GM12873 (cell line): Measurements from ENCODE around the gene SLC25A40.

Experiments
- TF ChIP-seq, protein P1 (sequence below): IDR thresholded peaks from 2 replicates; pipeline ENCODE4 v1.5.1; 2012; ENCODE audit warnings: low read depth, mild to moderate bottlenecking, moderate library complexity, low read length, control low read depth; ENCODE audit not compliant: insufficient read depth; ENCODE audit errors: missing control alignments

Gene SLC25A40

DNA sequence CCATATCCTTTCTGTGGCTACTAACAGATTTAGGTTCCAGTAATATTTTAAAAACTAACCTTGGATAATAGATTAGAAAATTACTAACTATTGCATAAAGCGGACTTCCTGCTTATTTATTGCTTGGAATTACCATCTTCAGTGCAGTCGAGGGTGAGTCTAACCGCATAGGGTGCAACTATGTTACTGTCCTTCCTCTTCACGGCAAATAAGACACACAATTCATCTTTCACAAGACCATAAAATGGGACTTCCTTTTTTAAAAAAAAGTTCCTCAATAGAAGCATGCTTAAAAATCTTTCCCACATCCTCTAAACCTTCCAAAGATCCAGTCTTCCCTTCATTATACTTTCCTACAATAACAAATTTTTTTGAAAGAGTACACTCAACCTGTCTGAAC, 2.1 kb downstream of the SLC25A40 start:
- TF ChIP-seq, protein P1, sequence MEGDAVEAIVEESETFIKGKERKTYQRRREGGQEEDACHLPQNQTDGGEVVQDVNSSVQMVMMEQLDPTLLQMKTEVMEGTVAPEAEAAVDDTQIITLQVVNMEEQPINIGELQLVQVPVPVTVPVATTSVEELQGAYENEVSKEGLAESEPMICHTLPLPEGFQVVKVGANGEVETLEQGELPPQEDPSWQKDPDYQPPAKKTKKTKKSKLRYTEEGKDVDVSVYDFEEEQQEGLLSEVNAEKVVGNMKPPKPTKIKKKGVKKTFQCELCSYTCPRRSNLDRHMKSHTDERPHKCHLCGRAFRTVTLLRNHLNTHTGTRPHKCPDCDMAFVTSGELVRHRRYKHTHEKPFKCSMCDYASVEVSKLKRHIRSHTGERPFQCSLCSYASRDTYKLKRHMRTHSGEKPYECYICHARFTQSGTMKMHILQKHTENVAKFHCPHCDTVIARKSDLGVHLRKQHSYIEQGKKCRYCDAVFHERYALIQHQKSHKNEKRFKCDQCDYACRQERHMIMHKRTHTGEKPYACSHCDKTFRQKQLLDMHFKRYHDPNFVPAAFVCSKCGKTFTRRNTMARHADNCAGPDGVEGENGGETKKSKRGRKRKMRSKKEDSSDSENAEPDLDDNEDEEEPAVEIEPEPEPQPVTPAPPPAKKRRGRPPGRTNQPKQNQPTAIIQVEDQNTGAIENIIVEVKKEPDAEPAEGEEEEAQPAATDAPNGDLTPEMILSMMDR = no peak

DNA sequence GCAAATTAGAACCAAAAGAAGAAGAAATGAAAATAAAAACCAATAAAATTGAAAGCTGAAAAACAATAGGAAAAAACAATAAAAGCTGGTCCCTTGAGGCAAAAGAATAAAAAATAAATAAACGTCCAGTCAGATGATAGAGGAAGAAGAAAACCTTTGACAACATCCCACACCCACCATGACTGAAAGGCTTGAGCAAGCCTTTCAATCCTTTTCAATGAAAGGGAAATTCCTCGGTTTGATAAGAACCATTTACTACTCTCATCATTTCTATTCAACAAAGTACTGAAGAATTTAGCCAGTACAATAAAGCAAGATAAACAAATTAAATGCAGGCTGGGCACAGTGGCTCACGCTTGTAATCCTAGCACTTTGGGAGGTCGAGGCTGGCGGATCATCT, 3.8 kb downstream of the SLC25A40 start:
- TF ChIP-seq, protein P1 = no peak

DNA sequence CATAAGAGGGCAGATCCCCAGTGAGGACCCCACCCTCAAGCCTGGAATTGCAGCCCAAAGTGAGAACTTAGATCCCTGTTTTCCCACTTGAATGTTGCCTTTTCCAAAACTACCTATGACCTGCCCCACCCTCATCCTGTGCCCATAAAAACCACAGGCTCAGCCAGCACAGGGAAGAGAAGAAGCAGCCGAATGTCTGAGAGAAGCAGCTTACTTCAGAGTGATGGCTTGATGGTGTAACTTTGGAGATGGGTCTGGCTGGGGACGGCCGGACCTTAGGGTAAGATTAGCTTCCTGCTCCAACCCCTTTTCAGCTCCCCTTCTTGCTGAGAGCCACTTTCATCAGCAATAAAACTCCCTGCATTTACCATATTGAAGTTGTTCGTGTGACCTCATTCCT, 5.7 kb downstream of the SLC25A40 start:
- TF ChIP-seq, protein P1 = no peak

DNA sequence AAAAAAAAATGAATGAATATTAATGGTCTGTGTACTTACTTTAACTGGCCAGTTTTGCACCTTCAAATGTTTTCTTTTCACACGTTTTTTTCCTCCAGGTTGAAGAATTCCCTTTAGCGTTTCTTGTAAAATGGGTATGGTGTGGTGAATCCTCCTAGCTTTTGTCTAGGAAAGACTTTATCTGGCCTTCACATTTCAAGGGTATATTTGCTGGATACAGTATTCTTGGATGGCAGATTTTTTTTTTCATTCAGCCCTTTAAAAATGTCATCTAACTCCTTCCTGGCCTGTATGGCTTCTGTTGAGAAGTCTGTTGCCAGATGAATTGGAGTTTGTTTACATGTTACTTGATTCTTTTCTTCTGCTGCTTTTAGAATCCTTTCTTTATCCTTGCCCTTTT, 10.1 kb downstream of the SLC25A40 start:
- TF ChIP-seq, protein P1 = no peak

DNA sequence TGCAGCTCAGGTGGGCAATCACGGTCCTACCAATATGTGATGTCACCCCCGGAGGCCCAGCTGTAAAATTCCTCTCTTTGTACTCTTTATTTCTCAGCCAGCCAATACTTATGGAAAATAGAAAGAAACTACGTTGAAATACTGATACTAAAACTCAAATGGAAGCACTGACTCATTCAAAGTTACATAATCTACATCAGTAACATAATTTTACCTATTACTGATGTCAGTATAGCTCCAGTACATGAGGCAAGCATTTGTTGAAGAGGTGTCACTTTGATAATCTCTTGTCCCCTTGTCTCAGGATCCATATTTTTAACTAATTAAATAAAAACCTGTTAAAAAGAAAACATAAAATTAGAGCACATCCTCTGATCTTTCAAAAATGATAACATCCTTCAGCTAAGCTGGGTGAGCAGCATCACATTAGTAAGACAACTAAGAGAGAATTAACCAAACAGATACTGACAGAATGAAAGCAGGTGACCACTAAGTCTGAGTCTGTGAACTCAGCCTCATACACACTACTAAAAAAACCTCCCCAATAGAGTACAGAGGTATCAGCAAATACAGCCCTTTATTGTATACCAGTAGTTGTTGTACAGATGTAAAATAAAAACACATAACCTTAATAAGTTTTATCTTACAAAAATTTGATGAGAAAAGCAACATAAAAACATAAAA, 17.6 kb downstream of the SLC25A40 start:
- TF ChIP-seq, protein P1 = no peak

DNA sequence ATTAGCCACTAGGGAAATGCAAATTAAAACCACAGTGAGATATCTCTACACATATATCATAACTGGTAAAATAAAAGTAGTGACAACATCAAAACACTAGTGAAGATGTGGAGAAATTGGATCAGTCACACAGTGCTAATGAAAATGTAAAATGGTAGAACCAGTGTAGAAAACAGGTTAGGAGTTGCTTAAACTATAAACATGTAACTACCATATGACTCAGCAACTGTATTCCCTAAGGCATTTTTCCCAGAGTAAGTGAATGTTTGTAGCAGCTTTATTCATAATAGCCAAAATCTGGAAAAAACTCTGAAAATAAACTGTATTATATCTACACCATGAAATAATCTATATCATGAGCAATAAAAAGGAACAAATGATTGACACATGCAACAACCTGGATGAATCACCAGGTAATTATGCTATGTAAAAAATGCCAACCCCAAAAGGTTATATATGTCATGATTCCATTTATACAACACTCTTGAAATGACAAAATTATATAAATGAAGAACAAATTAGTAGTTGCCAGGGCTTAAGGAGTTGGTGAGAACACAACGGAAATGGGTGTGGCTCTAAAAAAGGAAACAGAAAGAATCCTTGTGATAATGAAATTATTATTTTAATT, 22.8 kb downstream of the SLC25A40 start:
- TF ChIP-seq, protein P1 = no peak

DNA sequence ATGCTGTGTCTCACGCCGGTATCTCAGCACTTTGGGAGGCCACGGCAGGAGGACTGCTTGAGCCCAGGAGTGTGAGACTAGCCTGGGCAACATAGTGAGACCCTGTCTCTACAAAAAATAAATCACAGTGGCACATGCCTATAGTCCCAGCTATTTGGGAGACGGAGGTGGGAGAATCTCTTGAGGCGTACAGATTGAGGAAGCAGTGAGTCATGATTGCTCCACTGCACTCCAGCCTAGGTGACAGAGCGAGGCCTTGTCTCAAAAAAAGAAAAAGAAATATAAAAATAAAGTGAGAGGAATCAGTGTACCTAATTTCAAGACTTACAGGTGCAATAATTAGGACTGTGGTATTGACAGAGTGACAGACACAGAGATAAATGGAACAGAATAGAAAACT, 23.9 kb downstream of the SLC25A40 start:
- TF ChIP-seq, protein P1 = no peak
